HFFc6 (cell line): ENCODE measurements around the gene BMP3. TPM values are rescaled to one million over a fixed set of nuclear protein-coding genes. Genes with fewer than 3 reads are reported as not detected.
A peak's percentile ranks its signal among the peaks of the same experiment; 100 is the strongest.

ENCODE experiments used
- DNase-seq: peaks from one replicate; pipeline ENCODE4 v3.0.0-alpha.2; 2018
- H3K27ac Mint-ChIP-seq: 2 replicates; pipeline ENCODE4 v1.8.0; 2020; ENCODE audit warnings: mild to moderate bottlenecking, mixed read lengths
- H3K27me3 Mint-ChIP-seq: 2 replicates; pipeline ENCODE4 v1.8.0; 2021; ENCODE audit warnings: mild to moderate bottlenecking, moderate library complexity, mixed read lengths; ENCODE audit not compliant: insufficient read depth
- H3K36me3 Mint-ChIP-seq: 2 replicates; pipeline ENCODE4 v1.8.0; 2021; ENCODE audit warnings: low read depth, mixed read lengths
- H3K4me1 Mint-ChIP-seq: 2 replicates; pipeline ENCODE4 v1.8.0; 2020; ENCODE audit warnings: low read depth, mixed read lengths
- H3K4me3 Mint-ChIP-seq: 2 replicates; pipeline ENCODE4 v1.8.0; 2020; ENCODE audit warnings: mild to moderate bottlenecking, moderate library complexity, mixed read lengths
- H3K9me3 Mint-ChIP-seq: 2 replicates; pipeline ENCODE4 v1.8.0; 2020; ENCODE audit warnings: mild to moderate bottlenecking, mixed read lengths
- total RNA-seq, 6 experiments: library from RNA; stranded (reverse); fragmentation: NEBNext Ultra II Directional; extraction: Animal tissue kit (Norgen Biotek cat#: 25700); gene quantifications; 2 replicates in 1 of 6; 3 replicates in 5 of 6; pipeline ENCODE4 v1.2.3, GENCODE V29; 2021
- TF ChIP-seq, protein P1 (sequence below): fragments of 200-600 bp; sonication (generic); IDR thresholded peaks from 2 replicates; pipeline ENCODE4 v1.5.0; 2021; ENCODE audit warnings: antibody characterized with exemption, mild to moderate bottlenecking

The BMP3 gene
- total RNA-seq, 6 experiments from 2014 or later = 0.17 to 0.27 (median 0.20) TPM

DNA sequence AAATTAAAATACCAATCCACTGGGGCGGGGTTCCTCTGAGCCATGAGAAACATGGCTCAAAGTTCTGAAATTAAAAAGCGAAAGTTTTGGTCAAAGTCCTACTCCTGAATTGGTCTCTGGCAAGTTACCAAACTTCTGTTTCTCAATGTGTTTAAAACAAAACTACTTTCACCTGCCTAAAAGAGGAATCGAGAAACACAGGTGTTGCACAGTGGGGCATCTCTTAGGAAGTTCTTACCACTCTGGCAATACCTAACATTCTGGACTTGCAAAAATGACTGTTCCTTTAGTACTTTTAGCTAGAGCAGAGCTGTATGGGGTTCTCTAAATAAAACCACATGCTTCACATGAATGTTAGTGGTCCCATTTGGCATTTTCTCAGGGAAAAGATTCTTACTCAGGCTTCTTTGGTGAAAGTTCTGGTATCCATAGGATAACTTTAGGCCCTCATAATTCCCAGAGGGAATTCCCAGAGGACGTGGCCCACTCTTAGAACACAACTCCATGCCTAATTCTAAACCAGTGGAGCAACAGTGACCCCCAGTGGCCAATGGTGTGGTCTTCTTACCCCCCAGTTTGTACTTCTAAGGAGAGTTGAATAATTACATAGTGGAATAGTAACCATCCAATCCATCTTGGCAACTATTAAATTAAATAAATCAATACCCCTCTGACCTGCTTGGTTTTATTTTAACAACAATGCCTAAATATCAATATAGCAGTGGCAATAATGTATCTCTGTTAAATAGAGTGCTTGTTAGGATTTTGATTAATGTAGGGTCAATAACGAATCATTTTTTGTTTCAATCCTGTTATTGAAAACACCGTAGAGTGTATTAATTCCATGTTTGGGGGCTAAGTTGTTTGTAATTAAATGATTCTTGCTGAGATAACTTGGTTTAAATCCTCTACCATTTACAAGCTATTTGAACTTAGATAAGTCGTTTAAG lies 21.9 kb downstream of the BMP3 start:
- H3K4me3 Mint-ChIP-seq = no peak overlapping the region
- no peaks in the 10 kb centered on the region for H3K4me1 Mint-ChIP-seq
- H3K27ac Mint-ChIP-seq = no peak overlapping the region
- no peaks in the 10 kb centered on the region; the same call in 1 of the 2 replicates for H3K27me3 Mint-ChIP-seq
- no peaks in the 10 kb centered on the region for H3K9me3 Mint-ChIP-seq
- TF ChIP-seq, protein P1, sequence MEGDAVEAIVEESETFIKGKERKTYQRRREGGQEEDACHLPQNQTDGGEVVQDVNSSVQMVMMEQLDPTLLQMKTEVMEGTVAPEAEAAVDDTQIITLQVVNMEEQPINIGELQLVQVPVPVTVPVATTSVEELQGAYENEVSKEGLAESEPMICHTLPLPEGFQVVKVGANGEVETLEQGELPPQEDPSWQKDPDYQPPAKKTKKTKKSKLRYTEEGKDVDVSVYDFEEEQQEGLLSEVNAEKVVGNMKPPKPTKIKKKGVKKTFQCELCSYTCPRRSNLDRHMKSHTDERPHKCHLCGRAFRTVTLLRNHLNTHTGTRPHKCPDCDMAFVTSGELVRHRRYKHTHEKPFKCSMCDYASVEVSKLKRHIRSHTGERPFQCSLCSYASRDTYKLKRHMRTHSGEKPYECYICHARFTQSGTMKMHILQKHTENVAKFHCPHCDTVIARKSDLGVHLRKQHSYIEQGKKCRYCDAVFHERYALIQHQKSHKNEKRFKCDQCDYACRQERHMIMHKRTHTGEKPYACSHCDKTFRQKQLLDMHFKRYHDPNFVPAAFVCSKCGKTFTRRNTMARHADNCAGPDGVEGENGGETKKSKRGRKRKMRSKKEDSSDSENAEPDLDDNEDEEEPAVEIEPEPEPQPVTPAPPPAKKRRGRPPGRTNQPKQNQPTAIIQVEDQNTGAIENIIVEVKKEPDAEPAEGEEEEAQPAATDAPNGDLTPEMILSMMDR = peak; percentile 89
- peak; percentile 40 for DNase-seq
- no peaks in the 10 kb centered on the region for H3K36me3 Mint-ChIP-seq

DNA sequence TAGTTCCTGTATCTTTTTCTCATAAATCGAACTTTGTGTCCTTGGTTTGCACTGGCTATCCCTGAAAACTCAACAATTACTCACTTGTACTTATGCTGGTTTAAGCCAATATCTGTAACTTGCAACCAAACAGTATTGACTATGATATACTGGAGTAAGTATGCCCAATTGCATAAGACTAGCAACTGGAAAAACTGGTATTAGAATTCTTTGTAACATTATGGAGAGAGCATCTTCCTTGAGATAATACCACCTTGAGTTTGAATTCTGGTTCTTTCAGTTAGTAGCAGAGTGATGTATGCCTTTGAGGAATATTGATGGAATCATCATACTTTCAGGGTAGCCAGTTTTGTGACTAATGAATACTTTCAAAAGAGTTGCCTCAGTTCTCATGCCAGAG lies 28.1 kb downstream of the BMP3 start:
- H3K27me3 Mint-ChIP-seq = peaks cover 5% of the 10 kb centered on the region
- no peak overlapping the region for H3K4me3 Mint-ChIP-seq
- DNase-seq = no peak
- H3K36me3 Mint-ChIP-seq = no peaks in the 10 kb centered on the region
- no peak overlapping the region for H3K27ac Mint-ChIP-seq
- H3K4me1 Mint-ChIP-seq = no peaks in the 10 kb centered on the region
- TF ChIP-seq, protein P1 = no peak
- H3K9me3 Mint-ChIP-seq = no peaks in the 10 kb centered on the region

DNA sequence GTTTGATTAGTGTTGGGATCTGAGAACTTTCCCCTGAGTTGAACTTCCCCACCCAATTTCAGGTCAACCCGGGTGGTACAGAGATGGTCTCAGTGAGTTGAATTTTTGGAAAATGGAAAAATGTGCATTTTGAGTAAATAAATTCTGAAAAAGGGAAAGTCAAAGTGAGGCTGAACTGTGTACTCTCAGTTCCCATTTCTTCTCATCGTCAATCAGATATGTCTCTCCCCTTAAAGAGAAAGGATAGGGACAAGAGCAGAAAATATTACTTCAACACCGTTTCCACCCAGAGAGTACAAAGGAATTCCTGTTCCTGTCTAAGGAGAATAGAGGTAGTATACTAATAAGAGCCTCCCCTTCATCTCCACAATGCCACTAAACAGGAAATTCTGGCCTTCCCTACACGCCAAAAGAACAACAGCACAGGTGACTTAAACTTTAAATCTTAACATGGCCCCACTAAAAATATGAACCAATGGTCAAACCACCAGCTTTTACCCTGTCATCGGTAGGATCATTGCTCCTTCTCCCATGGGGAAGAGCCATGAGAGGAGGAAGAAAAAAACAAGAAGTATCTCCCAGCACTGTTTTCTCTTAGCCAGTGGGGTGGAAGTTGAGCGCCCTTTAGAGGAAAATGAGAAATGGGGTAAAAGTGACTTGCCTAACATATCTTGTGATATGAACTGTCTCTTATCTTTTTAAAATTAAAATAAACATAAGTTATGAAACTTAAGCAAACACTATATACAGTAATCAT lies 30.3 kb downstream of the BMP3 start:
- no peak overlapping the region for H3K4me3 Mint-ChIP-seq
- TF ChIP-seq, protein P1 = no peak

DNA sequence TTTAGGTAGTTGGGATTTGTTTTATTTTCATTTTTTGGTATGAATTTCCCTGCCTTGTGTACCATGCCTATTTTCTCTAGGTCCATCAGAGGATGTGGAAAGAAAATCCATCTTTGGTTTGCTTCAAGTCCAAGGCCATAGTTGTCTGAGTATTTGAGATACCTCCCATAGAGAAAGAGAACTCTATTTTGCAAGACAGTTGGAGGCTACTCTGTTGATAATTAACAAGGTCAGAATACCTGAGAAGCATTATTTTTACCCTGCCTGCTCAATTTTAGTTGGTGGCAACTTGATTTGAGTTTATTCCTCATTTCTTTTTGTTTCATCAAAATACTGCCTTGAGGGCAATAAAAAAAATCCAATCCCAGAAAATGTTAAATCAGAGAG lies 30.8 kb downstream of the BMP3 start:
- H3K27me3 Mint-ChIP-seq = peaks cover 5% of the 10 kb centered on the region
- H3K4me1 Mint-ChIP-seq = no peaks in the 10 kb centered on the region
- H3K36me3 Mint-ChIP-seq = no peaks in the 10 kb centered on the region
- TF ChIP-seq, protein P1 = no peak
- no peak for DNase-seq
- H3K27ac Mint-ChIP-seq = no peak overlapping the region
- H3K9me3 Mint-ChIP-seq = no peaks in the 10 kb centered on the region
- no peak overlapping the region for H3K4me3 Mint-ChIP-seq

More for the DNA sequence above, 30.3 kb downstream of the BMP3 start:
- H3K36me3 Mint-ChIP-seq = no peaks in the 10 kb centered on the region
- peaks cover 5% of the 10 kb centered on the region for H3K27me3 Mint-ChIP-seq
- H3K27ac Mint-ChIP-seq = no peak overlapping the region
- H3K9me3 Mint-ChIP-seq = no peaks in the 10 kb centered on the region
- no peaks in the 10 kb centered on the region for H3K4me1 Mint-ChIP-seq
- DNase-seq = no peak

DNA sequence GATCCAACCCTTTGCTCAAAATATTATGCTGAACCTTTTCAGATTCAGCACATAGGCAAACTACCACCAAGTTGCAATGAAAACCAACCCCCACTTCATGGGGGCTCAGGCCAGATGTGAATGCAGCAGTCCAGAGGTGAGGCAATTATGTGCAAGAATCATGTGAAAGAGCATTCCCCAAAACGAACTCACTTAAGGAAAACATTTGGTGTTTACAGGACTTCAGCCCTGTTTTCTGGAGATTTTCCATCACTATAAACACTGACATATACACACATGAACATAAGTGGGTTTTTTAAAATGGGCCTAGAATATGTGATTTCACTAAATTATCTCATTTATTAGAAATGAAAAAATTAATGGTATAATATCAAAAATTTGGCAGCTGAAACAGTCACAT lies 31.5 kb downstream of the BMP3 start:
- no peaks in the 10 kb centered on the region for H3K4me1 Mint-ChIP-seq
- no peaks in the 10 kb centered on the region for H3K36me3 Mint-ChIP-seq
- H3K27ac Mint-ChIP-seq = no peak overlapping the region
- H3K9me3 Mint-ChIP-seq = no peaks in the 10 kb centered on the region
- peaks cover 5% of the 10 kb centered on the region for H3K27me3 Mint-ChIP-seq
- TF ChIP-seq, protein P1 = no peak
- no peak overlapping the region for H3K4me3 Mint-ChIP-seq
- DNase-seq = no peak
